Measurements from ENCODE around the gene SCGB3A2. TPM values are rescaled to one million over a fixed set of nuclear protein-coding genes. Genes with fewer than 3 reads are reported as not detected.

The SCGB3A2 gene
- total RNA-seq, 6 experiments from 2014 or later, result not detected

DNA sequence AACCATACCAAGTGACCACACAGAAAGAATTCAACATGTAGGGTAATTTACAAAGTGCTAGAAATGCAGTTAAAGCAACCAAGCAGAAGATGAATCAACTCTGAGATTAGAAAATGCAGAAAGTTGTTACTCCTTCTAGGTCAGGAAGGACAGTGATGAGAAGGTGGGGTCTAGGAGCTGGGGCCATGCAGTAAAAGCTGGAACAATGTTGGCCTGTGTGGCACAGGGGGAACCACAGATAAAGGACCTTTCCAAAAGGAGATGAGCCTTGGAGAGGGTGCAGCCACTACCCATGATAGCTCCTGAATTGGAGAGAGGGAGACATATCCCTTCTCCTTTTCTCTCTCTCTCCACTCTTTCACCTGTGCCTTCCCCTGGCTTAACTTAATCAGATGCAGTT, 2.4 kb upstream of the SCGB3A2 start:
- H3K27ac ChIP-seq, result no peak overlapping the region
- intact Hi-C loops (cut with DNase I), result no loop called here
- H3K9me3 ChIP-seq, result no peaks in the 10 kb centered on the region
- no peaks in the 10 kb centered on the region for H3K4me1 ChIP-seq
- no peak for DNase-seq
- ATAC-seq, result no peak
- no peak overlapping the region for H3K4me3 ChIP-seq
- no peak for TF ChIP-seq CTCF (IDR thresholded peaks at IDR 0.05)
- TF ChIP-seq POLR2A (IDR thresholded peaks at IDR 0.05), result no peak
- no peaks in the 10 kb centered on the region for H3K27me3 ChIP-seq
- H3K36me3 ChIP-seq, result no peaks in the 10 kb centered on the region

DNA sequence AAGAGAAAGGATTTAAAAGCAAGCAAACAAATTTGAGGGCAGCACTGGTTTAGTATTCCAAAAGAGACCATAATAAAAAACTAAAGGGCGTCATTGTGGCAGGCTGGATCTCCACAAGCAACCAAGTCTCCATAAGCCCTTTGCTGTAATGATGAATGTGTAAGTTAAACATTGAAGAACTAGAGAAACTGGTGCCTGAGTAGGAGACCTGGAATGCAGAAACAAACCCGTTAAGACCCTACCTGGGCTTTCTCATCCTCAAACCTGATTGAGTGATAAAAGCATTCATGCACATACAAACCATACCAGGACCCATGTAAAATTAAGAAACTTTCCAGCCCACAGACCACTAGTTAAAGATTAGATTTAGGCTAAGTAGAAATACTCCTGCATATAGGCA, 1.9 kb upstream of the SCGB3A2 start:
- H3K27me3 ChIP-seq, result no peaks in the 10 kb centered on the region
- no peaks in the 10 kb centered on the region for H3K9me3 ChIP-seq
- TF ChIP-seq POLR2A (IDR thresholded peaks at IDR 0.05) (no peak), CTCF (IDR thresholded peaks at IDR 0.05) (no peak)
- H3K27ac ChIP-seq, result no peak overlapping the region
- DNase-seq, result no peak
- H3K4me1 ChIP-seq, result no peaks in the 10 kb centered on the region
- intact Hi-C loops (cut with DNase I), result no loop called here
- no peak overlapping the region for H3K4me3 ChIP-seq
- H3K36me3 ChIP-seq, result no peaks in the 10 kb centered on the region
- ATAC-seq, result no peak
- whole genome bisulfite sequencing (ENCODE audit: insufficient coverage, low coverage, low lambda C conversion rate, missing lambda C conversion rate), result 69% methylated on average over 2 of the region's 2 CpGs

DNA sequence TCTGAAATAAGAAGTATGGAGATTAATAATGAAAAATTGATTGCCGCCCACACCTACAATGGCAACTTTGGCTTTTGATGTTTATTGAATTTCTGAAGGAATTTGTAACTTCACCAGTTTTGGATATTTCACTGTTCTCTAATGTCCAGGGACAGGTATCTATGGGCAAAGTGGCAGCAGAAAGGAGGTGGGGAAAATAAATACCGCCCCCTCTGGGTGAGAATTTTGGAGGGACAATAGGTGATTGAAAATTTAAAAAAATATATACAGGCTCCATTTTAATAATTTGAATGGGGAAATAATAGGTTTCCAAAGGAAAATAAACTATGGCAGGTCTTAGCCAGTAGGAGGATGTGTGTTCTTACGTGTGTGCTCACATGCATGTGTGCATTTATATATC, 1.3 kb downstream of the SCGB3A2 start:
- no peaks in the 10 kb centered on the region for H3K9me3 ChIP-seq
- no peaks in the 10 kb centered on the region for H3K36me3 ChIP-seq
- intact Hi-C loops (cut with DNase I), result loop anchor here in 1 of 2 donors (10.0 kb wide), 1 partner anchor 55 kb away; no protein-coding TSS in a partner anchor
- TF ChIP-seq CTCF (IDR thresholded peaks at IDR 0.05), result no peak
- TF ChIP-seq POLR2A (IDR thresholded peaks at IDR 0.05), result no peak
- DNase-seq (no peak), ATAC-seq (no peak)
- 80% methylated on average over 3 of the region's 3 CpGs for WGBS (ENCODE audit: insufficient coverage, low coverage, low lambda C conversion rate, missing lambda C conversion rate)
- H3K4me3 ChIP-seq, result no peak overlapping the region
- no peak overlapping the region for H3K27ac ChIP-seq
- H3K27me3 ChIP-seq, result no peaks in the 10 kb centered on the region
- no peaks in the 10 kb centered on the region for H3K4me1 ChIP-seq

DNA sequence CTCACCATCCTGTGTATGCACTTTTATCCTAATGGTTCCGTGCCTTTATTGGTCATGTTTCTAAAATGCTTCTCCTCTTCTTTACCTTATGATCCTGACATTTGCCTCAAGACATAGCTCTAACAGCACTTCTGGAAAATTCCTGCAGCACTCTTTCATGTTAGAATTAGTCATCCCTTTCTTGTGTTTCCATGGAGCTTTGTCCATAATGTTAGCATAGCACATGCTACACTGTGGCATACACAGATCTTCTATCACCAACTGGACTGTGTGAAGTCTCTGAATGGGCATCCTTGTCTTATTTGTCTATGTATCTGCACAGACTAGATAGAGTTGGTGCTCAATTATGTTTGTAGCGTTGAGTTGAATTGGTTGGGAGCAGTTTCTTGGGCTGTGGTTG, 2.0 kb downstream of the SCGB3A2 start:
- no peaks in the 10 kb centered on the region for H3K9me3 ChIP-seq
- H3K4me1 ChIP-seq, result no peaks in the 10 kb centered on the region
- H3K27me3 ChIP-seq, result no peaks in the 10 kb centered on the region
- no peak for DNase-seq
- TF ChIP-seq CTCF (IDR thresholded peaks at IDR 0.05) (no peak), POLR2A (IDR thresholded peaks at IDR 0.05) (no peak)
- no peaks in the 10 kb centered on the region for H3K36me3 ChIP-seq
- ATAC-seq, result no peak
- H3K4me3 ChIP-seq, result no peak overlapping the region
- WGBS (ENCODE audit: insufficient coverage, low coverage, low lambda C conversion rate, missing lambda C conversion rate), result 81% methylated on average over 2 of the region's 2 CpGs
- H3K27ac ChIP-seq, result no peak overlapping the region
- intact Hi-C loops (cut with DNase I), result loop anchor here in 1 of 2 donors (10.0 kb wide), 1 partner anchor 54 kb away; no protein-coding TSS in a partner anchor

All from right lobe of liver (tissue), 6 donors.